ENCODE results near the gene CPSF4L. TPM values are rescaled to one million over a fixed set of nuclear protein-coding genes. Genes with fewer than 3 reads are reported as not detected.

CPSF4L gene
- total RNA-seq, 1 experiment from 2014 or later = not detected

DNA sequence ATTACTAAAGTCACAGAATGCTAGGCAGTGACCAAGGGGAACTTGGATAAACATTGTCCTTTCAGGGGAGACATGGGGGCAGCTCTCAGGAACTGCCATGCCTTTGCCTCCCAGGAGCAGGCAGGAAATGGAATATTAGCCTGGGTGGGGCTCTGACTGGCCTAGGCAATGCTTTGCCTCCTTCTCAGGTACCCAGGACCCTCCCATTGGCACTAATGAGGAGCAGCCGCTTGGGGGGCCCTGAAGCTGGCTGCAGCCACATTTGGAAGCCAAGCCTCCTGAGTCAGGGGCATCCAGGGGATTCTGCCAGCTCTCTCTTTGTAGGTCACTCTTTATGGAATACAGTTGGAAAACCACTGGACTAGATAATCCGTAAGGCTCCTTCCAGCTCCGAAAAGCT, 5.5 kb downstream of the CPSF4L start:
- DNase-seq (ENCODE audit: low read depth, low spot score) = no peak
- in situ Hi-C loops (cut with HindIII; ENCODE audit: low pct_unique_long_range_greater_than_20kb, low sequenced_read_pairs) = no loop called here

DNA sequence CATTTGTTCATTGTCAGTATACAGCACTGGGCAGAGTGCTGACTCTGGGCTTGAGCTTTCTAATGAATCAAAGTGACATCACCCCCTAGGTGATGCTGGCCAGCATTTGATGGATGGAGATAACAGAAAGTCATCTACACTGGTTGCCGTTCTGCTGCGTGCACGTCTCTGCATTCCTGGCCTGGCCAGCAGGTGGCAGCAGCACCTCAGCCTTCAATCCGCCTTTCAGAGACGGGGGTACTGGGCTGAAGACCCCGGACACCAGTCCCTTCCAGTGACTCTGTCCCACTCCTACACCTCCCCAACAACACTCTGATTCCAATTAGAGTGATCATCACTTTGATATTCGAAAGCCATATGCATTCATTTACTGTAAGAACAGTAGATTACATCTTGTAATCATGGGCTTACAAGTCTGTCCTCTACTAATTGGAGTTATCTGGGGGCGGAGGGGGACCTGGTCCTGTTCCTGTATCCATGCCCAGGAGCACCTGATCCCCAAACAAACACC, 6.0 kb downstream of the CPSF4L start:
- in situ Hi-C loops (cut with HindIII; ENCODE audit: low pct_unique_long_range_greater_than_20kb, low sequenced_read_pairs) = no loop called here
- DNase-seq (ENCODE audit: low read depth, low spot score) = peak; percentile 79

DNA sequence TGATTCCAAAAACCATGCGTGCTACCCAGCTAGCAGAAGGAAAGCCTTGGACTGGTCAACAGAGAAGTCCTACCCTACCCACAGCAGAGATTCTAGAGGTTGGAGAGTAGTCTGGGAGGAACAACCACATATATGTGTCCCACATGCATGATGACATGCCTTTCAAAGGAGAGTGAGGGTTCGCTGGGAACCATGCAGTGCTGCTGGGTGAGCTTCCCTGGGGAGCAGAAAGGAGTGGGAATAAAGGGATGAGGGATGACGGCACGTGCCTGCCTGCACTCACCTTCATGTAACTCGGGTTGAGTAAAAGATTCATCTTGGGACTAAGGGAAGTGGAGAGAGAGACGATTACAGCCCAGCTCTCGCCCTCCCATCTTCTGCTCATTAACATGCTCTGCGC, 9.8 kb downstream of the CPSF4L start:
- in situ Hi-C loops (cut with HindIII; ENCODE audit: low pct_unique_long_range_greater_than_20kb, low sequenced_read_pairs) = no loop called here
- no peak for DNase-seq (ENCODE audit: low read depth, low spot score)

DNA sequence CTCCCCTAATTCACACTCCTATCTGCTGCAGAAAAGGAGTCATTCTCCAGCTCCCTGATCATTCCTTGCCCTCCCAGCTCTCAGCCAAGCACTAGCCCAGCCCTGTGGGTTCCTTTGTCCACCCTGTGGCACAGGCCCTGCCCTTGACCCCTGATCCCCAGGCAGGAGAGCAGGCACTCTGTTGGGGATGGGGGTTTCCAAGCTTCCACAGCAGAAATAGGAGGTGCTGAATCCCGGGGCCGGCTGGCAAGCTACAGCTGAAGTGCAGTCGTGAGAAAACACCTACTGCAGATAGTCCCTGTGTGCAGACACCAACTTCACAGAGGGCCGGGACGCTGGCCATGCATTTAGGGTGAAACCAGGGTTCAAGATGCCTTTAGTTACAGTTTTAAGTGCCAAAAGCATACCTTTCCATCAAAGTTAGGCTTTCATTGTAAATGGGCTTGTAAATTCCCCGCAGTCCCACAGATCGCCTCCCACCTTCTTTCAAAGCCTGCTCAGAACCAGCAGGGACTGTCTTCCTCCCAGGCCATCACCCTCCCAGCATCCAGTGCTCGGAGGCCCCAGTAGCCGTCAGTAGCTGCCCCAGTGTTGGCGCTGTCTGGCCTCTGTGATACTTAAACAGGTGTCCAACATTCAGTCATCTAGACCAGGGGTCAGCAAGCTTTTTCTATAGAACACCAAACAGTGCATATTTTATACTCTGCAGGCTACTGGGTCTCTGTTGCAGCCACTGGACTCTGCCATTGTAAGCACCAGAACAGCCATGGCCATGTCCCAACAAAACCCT, 10.6 kb downstream of the CPSF4L start:
- no peak for DNase-seq (ENCODE audit: low read depth, low spot score)
- in situ Hi-C loops (cut with HindIII; ENCODE audit: low pct_unique_long_range_greater_than_20kb, low sequenced_read_pairs) = no loop called here

DNA sequence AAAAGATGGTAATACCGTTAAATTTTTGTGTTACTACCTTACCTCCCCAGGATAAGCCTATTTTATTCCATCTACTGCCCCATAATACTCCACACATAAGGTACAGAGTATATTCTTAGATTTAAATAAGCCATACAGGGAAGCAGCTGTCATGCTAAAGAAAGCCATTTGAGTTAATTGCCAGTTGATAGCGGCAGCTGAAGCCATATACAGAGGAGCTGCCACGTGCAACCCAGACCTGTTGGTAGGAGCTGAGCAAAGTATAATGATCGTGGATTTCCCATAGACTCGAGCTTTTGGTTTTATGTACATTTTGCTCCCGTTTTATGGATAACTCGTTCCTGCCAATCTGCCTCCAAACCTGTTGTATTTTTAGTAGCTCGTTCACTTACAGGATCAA, 12.0 kb downstream of the CPSF4L start:
- in situ Hi-C loops (cut with HindIII; ENCODE audit: low pct_unique_long_range_greater_than_20kb, low sequenced_read_pairs) = no loop called here
- DNase-seq (ENCODE audit: low read depth, low spot score) = no peak

DNA sequence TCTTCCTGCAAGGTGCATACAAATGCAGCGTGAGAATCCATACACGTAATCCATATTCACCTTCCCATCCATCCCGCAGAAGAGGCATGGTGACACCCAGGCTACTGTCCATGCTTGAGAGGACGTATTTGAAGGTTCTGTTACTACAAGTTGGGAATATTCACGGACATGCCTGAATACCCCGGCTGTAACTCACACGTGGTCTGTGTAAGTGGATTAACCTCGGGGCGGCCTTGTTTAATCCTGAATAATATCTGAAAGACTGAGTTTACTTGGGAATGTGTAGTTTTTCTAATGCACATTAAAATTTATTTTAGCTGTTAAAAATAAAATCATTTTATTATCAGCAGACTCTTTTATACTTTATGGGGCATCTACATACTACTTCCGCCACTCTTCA, 13.1 kb downstream of the CPSF4L start:
- in situ Hi-C loops (cut with HindIII; ENCODE audit: low pct_unique_long_range_greater_than_20kb, low sequenced_read_pairs) = no loop called here

DNA sequence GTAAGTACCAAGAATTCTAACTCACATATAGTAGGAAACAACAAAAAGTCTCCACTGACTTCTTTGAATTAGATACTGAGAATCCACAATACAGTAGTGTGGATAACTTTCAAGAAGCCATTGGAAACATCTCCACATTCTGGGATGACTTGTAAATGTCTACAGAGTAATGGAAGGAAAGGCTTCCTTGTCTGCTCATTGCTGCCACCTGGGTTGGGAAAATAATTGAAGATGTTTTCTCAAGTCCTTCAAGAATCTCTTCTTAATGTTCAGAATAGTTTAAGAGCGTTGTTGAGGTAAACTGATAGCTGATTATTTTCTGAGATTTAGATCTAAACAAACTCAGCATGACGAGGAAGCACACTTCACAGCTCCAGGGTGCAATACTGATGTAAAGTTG, 14.0 kb downstream of the CPSF4L start:
- DNase-seq (ENCODE audit: low read depth, low spot score) = peak; percentile 57
- in situ Hi-C loops (cut with HindIII; ENCODE audit: low pct_unique_long_range_greater_than_20kb, low sequenced_read_pairs) = no loop called here

More for the DNA sequence above, 13.1 kb downstream of the CPSF4L start:
- DNase-seq (ENCODE audit: low read depth, low spot score) = no peak

DNA sequence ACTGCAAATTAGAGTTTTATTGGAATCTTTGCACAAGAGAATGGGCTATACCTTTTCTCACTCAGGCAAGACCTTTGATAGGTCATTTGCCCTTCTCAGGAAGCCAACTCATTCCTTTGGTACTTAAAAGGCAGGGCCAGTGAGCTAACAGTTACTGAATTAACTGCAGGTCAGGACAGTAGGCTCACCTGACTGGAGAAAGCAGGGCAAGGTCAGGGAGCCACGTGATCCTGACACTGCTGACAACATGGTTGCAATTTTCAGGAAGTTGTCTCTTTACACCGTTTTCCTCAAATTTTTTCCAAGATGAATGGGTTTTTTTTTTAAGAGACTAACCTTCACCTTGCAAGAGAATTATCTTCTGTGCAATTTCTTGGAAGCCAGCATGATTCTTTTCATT, 21.1 kb downstream of the CPSF4L start:
- DNase-seq (ENCODE audit: low read depth, low spot score) = no peak
- in situ Hi-C loops (cut with HindIII; ENCODE audit: low pct_unique_long_range_greater_than_20kb, low sequenced_read_pairs) = no loop called here

DNA sequence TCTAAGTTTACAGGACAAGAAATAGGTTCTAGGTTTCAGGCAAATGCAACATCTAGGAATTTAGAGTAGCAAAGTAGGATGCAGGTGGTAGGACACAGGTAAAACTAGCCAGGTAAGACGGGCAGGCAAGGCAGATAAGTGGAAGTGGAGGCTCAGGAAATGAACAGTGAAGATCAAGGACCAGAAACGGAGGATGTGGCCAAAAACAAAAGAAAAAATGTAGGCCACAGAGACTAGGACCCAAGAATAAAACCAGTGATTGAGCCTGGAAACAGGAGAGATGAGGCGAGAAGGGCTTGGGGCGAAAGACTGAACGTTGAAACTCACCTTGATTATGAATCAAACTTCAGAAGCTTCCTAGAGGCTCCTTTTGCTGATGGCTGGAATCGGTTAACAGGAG, 24.0 kb downstream of the CPSF4L start:
- DNase-seq (ENCODE audit: low read depth, low spot score) = no peak
- in situ Hi-C loops (cut with HindIII; ENCODE audit: low pct_unique_long_range_greater_than_20kb, low sequenced_read_pairs) = no loop called here

DNA sequence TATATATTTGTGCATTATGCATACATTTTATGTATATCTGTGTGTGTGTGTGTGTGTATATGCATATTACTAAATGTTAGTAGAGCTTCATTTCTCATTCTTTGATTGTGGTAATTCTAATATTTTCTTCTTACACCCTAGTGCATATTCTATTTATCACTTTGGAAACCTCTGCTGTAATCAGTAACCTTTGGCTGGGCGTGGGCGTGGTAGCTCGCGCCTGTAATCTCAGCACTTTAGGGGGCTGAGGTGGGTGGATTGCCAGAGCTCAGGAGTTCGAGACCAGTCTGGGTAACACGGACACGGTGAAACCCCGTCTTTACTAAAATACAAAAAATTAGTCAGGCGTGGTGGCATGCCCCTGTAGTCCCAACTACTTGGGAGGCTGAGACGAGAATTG, 26.9 kb downstream of the CPSF4L start:
- no peak for DNase-seq (ENCODE audit: low read depth, low spot score)
- in situ Hi-C loops (cut with HindIII; ENCODE audit: low pct_unique_long_range_greater_than_20kb, low sequenced_read_pairs) = no loop called here

DNA sequence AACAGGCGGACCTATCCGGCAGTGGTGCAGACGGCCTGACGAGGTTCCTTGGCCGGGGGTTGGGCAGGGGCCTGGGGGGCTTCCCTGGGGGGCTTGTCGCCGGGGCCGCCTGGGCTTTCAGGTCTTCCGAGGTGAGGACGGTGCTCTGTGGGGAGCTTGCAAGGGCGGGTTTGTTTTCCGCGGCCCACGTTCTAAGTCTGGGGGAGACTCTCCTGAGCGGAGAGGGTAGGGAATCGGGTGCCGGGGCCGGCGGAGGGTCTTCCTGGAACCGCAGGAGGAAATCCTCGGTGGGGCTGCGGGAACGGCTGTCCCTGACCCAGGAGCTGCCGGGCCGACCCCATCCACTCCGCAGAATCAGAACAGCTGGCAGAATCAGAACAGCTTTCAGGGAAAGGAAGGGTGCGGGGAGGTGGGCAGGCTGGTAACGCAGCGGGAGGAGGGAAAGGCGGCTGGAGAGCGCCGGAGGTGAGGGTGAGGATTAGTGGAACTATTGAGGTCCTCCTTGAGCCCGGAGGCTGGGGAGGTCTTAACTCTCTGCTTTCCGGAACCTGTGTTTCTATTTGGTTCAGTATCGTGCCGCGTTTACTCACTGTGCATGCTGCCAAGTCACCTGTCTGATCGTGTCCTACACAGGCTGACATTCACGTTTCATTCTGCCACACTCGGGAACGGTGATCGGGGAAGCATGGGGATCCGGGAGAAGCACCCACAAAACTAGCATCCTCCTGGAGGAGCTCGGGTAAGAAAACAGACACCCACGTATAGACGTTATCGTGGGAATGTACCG, 28.9 kb downstream of the CPSF4L start:
- DNase-seq (ENCODE audit: low read depth, low spot score) = peak; percentile 55
- in situ Hi-C loops (cut with HindIII; ENCODE audit: low pct_unique_long_range_greater_than_20kb, low sequenced_read_pairs) = no loop called here

DNA sequence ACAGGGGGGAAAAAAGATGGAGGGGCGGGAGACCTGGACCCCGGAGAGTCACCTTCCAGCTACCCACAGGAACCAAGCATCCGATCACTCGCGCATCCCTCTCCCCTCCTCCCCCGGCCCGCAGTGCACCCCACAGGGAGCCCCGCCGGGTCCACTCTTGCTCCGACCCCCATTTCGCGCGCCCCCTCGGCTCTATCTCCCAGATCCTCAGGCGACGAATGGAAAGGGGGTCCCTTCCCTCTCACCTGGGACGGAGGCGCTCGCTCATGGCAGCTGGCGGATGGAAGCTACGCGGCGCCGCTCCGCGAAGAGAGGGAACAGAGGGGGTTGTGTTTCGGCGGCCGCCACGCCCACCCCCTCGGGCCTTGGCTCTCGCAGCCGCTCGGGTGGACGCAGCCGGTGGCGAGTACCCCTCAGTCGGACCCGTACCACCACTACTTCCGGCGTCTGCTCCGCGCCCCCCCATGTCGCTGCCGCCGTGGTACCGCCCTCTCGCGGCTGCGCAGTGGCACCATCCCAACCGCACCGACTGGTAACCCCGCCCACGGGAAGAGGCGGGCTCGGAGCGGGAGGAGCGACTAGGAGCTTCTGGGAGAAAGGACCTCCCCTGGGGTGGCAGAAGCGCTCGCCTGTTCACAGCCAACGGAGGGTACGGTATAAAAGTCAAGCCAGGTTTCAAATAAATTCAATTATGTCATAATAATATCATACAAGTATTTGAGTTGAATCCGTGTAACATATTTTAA, 29.7 kb downstream of the CPSF4L start:
- DNase-seq (ENCODE audit: low read depth, low spot score) = peak; percentile 99
- in situ Hi-C loops (cut with HindIII; ENCODE audit: low pct_unique_long_range_greater_than_20kb, low sequenced_read_pairs) = no loop called here

DNA sequence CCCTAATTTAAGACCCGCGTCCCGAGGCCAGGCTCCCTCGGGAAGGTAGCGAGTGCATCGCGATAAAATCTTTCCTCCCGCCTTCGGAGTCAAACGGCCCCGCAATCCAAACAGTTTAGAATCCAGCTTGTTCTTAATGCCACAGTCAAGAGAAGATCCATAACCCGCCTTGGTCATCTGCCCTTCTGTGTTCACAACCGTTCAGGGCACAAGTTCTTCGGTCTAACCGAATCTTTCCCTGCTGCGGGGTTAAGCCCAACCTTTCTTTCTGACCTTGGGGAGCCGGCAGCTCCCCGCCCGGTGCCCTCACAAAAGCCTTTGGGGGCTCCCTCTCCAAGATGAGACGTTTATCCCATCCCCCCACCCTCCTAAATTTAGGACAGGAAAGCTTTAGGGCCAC, 30.3 kb downstream of the CPSF4L start:
- in situ Hi-C loops (cut with HindIII; ENCODE audit: low pct_unique_long_range_greater_than_20kb, low sequenced_read_pairs) = no loop called here

DNA sequence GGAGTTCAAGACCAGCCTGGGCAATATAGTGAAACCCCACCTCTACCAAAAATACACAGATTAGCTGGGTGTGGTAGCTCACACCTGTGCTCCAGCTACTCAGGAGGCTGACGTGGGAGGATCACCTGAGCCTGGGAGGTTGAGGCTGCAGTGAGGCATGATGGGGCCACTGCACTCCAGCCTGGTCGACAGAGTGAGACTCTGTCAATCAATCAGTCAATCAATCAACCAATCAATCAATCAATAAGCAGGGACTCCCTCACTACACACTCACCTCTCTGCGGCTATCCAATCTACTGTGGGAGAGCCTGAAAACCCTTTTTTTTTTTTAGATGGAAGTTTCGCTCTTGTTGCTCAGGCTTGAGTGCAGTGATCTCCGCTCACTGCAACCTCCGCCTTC, 31.6 kb downstream of the CPSF4L start:
- in situ Hi-C loops (cut with HindIII; ENCODE audit: low pct_unique_long_range_greater_than_20kb, low sequenced_read_pairs) = no loop called here
- DNase-seq (ENCODE audit: low read depth, low spot score) = no peak

More for the DNA sequence above, 30.3 kb downstream of the CPSF4L start:
- peak; percentile 43 for DNase-seq (ENCODE audit: low read depth, low spot score)

DNA sequence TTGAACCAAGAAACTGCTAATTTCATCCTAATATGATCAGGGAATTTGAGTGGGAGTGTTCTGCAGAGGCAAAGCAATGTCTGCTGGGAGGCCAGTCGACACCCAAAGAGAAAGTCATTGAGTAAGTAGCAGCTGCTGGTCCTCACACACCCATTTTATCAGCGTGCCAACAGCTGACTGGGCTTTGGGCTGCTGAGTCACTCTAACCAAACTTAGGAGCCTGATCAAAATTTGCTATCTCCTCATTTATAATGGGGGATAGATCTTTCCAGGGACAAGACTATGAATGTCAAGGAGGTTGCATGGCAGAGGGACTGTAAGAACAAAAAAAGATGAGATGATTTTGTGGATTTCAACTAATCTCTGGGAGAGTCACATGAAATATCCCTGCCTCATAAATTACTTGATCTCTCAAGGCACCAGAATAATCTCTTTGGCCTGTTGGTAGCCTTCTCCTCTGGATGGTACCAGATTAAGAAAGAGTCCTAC, 32.9 kb downstream of the CPSF4L start:
- in situ Hi-C loops (cut with HindIII; ENCODE audit: low pct_unique_long_range_greater_than_20kb, low sequenced_read_pairs) = no loop called here
- peak; percentile 87 for DNase-seq (ENCODE audit: low read depth, low spot score)

DNA sequence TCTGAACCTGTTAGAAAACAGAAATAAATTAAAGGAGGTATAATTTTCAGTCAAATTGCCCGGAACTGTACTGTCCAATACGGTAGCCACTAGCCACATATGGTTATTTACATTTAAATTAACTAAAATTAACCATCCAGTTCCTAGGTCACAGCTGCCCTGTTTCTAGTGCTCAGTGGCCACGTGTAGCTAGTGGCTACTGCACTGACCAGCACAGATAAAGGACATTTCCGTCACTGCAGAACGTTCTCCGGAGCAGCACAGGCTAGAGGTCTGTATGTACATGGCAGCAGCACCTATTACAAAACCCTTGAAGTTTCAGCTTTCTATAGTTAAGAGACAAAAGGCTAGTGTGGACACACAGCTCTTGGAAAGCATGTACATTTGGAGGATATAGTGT, 33.7 kb downstream of the CPSF4L start:
- in situ Hi-C loops (cut with HindIII; ENCODE audit: low pct_unique_long_range_greater_than_20kb, low sequenced_read_pairs) = no loop called here
- no peak for DNase-seq (ENCODE audit: low read depth, low spot score)

DNA sequence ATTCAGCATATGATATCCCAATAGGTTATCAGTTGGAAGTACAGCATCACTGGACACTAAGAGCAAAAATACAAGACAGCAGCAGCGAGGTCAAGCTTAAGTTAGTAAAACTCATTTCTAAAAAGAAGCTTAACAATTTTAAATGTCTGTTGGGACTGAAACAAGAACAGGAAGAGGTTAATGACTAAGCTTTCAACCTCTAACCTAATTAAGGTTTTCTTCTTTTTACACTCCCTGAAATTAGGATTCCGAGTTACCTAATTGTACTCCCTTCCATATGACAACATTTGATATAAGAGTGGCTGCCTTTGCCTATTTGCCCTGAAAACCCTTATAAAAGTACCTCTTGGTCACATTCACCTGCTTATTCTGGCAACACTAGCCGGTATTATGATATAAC, 34.3 kb downstream of the CPSF4L start:
- DNase-seq (ENCODE audit: low read depth, low spot score) = no peak
- in situ Hi-C loops (cut with HindIII; ENCODE audit: low pct_unique_long_range_greater_than_20kb, low sequenced_read_pairs) = no loop called here

DNA sequence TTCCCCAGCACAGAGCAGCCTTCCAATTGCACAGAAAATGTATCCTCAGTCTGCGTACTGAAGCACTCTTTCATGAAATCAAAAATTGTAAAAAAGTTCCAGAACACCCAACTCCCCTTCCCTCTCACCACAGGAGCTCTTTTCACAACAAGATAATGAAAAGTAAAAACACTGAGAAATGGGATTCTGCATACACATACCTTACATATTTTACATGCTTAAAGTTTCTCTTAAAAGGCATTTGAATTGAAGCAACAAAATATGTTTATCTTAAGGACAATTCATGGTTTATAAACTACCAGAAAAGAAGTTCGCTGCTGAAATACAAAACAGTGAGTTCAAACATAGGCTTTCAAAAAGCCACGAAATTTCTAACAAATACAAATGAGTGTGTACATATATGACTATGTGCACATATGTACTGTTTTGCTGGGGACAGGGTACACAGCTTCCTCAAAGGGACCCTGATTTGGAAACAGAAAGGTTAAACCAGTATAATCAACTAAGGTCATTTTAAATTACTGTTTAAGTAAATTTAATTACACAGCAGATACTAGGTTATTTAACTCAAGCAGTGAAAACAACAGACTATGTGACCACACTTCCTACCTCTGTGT, 35.0 kb downstream of the CPSF4L start:
- no peak for DNase-seq (ENCODE audit: low read depth, low spot score)
- in situ Hi-C loops (cut with HindIII; ENCODE audit: low pct_unique_long_range_greater_than_20kb, low sequenced_read_pairs) = no loop called here

All from SK-MEL-5 (cell line).